Nephron progenitor cell (in vitro differentiated cells): ENCODE results near the gene SLC33A1.
"Not testable (repeated sequence)": the region's sequence is repeated elsewhere in the genome, so short reads cannot be mapped to it uniquely, and the experiment has no call there.

Experiments used
- DNase-seq: peaks from one replicate; pipeline ENCODE4 v3.0.0; 2021
- H3K27ac Mint-ChIP-seq: 2 replicates; pipeline ENCODE4 v1.8.0; 2021; ENCODE audit warnings: mild to moderate bottlenecking, moderate library complexity, mixed read lengths
- H3K27me3 Mint-ChIP-seq: 2 replicates; pipeline ENCODE4 v1.8.0; 2021; ENCODE audit warnings: mild to moderate bottlenecking, low read depth, mixed read lengths; ENCODE audit not compliant: poor library complexity
- H3K36me3 Mint-ChIP-seq: 2 replicates; pipeline ENCODE4 v1.8.0; 2021; ENCODE audit warnings: low read depth, mixed read lengths
- H3K4me1 Mint-ChIP-seq: 2 replicates; pipeline ENCODE4 v1.8.0; 2021; ENCODE audit warnings: mixed read lengths
- H3K4me3 Mint-ChIP-seq: 2 replicates; pipeline ENCODE4 v1.8.0; 2021; ENCODE audit warnings: mild to moderate bottlenecking, moderate library complexity, mixed read lengths
- H3K9me3 Mint-ChIP-seq: 2 replicates; pipeline ENCODE4 v1.8.0; 2021; ENCODE audit warnings: mild to moderate bottlenecking, moderate library complexity, mixed read lengths
- TF ChIP-seq, protein P1 (sequence below): fragments of 200-600 bp; sonication (generic); IDR thresholded peaks from 2 replicates; pipeline ENCODE4 v1.5.0; 2021; ENCODE audit warnings: antibody characterized with exemption

The SLC33A1 gene

DNA sequence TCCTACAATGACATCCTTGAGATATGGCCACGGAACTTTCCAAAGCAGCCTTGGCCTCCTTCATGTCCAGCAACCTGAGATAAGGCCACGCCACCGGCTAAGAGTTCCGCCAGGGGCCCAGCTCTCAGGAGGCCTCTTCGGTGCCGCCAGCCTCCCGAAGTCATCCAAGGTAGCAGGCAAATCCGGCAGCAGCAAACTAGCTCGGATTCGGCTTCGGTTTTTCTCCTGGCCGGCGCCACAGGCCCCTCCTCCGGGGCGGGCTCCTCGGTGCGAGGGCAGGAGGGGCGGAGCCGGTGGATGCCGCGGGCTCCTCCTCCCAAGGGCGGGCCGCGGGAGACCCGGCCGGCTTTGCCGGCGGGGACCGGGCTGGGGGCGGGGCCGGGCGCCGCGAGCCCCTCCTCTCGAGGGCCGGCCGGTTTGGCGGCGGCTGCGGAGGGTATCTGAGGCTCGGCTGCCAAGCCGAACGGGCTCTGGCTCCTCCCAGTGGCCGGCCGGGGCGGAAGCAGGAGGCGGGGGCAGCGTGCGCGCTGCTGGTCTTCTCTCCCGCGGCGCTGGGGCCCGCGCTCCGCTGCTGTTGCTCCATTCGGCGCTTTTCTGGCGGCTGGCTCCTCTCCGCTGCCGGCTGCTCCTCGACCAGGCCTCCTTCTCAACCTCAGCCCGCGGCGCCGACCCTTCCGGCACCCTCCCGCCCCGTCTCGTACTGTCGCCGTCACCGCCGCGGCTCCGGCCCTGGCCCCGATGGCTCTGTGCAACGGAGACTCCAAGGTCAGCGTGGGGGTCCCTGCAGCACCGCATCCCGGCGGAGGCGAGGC lies 16.1 kb upstream of the SLC33A1 start, which contains the start of gene GMPS:
Gene GMPS, plus strand, starts transcription at position 518 of the 812 bp plus-strand sequence. Its CDS starts 221 bp downstream, at position 739.
- peak within 1 kb of the TSS; percentile 99 for H3K4me3 Mint-ChIP-seq
- TF ChIP-seq, protein P1, sequence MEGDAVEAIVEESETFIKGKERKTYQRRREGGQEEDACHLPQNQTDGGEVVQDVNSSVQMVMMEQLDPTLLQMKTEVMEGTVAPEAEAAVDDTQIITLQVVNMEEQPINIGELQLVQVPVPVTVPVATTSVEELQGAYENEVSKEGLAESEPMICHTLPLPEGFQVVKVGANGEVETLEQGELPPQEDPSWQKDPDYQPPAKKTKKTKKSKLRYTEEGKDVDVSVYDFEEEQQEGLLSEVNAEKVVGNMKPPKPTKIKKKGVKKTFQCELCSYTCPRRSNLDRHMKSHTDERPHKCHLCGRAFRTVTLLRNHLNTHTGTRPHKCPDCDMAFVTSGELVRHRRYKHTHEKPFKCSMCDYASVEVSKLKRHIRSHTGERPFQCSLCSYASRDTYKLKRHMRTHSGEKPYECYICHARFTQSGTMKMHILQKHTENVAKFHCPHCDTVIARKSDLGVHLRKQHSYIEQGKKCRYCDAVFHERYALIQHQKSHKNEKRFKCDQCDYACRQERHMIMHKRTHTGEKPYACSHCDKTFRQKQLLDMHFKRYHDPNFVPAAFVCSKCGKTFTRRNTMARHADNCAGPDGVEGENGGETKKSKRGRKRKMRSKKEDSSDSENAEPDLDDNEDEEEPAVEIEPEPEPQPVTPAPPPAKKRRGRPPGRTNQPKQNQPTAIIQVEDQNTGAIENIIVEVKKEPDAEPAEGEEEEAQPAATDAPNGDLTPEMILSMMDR, result no peak
- H3K4me1 Mint-ChIP-seq, result peaks cover 35% of the 10 kb centered on the region
- peak within 1 kb of the TSS; percentile 99 for H3K27ac Mint-ChIP-seq
- no peaks in the 10 kb centered on the region for H3K9me3 Mint-ChIP-seq
- H3K36me3 Mint-ChIP-seq, result peaks cover 17% of the 10 kb centered on the region
- no peaks in the 10 kb centered on the region for H3K27me3 Mint-ChIP-seq
- peak; percentile 97 for DNase-seq

DNA sequence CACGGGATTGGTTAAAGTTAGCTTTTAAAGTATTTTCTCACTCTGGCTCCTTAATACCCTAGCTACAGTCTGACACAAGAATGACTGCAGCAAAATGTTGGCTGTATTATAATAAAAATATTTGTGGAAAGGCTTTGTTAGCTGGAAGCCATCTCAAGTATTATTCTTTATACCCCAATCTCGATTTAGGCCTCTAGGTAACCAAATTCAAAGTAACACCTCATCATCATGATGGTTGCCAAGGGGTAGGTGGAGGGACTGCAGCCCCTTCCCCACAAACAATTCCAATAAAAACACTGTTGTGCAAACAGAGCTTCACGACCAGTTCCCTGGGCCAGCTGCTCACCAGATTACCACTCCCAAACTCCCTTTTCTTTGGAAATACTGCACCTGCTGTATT lies 15.5 kb upstream of the SLC33A1 start:
- Mint-ChIP-seq H3K36me3 (peaks cover 17% of the 10 kb centered on the region), H3K4me1 (peaks cover 34% of the 10 kb centered on the region), H3K4me3 (peak overlapping the region; percentile 86), H3K27ac (peak overlapping the region; percentile 99), H3K27me3 (no peaks in the 10 kb centered on the region), H3K9me3 (no peaks in the 10 kb centered on the region)
- DNase-seq, result no peak
- TF ChIP-seq, protein P1, result no peak

DNA sequence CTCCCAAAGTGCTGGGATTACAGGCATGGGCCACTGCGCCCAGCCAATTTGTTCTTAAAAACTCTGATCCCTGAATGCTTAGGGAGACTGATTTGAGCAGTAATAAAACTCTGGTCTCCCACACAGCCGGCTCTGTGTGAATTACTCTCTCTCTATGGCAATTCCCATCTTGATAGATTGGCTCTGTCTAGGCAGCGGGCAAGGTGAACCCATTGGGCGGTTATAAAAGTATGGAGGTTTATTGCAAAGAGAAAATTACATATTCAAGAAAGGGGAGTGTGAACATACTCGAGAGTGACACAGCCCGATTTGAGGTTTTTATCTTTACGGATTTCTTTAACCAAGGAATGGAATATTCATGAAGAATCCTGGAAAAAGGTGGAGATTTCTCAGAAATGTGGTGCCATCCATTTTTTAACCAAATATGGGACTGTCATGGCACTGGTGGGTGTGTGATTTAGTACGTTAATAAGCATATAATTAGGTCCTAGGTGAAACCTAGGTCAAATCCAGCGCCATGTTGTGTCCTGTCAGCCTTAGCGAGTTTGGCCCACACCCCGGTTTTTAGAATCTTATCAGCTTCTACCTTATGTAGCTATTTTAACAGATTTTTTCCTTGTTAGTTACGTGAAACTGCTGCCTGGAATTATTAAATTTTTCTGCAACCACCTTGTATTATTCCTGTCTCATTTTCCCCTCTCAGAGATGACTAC lies 9.0 kb upstream of the SLC33A1 start:
- no peak overlapping the region for H3K27ac Mint-ChIP-seq
- DNase-seq, result no peak
- H3K4me1 Mint-ChIP-seq, result peaks cover 5% of the 10 kb centered on the region
- no peaks in the 10 kb centered on the region for H3K36me3 Mint-ChIP-seq
- peaks cover 3% of the 10 kb centered on the region for H3K27me3 Mint-ChIP-seq
- H3K4me3 Mint-ChIP-seq, result no peak overlapping the region
- peaks cover 6% of the 10 kb centered on the region for H3K9me3 Mint-ChIP-seq
- TF ChIP-seq, protein P1, result no peak

DNA sequence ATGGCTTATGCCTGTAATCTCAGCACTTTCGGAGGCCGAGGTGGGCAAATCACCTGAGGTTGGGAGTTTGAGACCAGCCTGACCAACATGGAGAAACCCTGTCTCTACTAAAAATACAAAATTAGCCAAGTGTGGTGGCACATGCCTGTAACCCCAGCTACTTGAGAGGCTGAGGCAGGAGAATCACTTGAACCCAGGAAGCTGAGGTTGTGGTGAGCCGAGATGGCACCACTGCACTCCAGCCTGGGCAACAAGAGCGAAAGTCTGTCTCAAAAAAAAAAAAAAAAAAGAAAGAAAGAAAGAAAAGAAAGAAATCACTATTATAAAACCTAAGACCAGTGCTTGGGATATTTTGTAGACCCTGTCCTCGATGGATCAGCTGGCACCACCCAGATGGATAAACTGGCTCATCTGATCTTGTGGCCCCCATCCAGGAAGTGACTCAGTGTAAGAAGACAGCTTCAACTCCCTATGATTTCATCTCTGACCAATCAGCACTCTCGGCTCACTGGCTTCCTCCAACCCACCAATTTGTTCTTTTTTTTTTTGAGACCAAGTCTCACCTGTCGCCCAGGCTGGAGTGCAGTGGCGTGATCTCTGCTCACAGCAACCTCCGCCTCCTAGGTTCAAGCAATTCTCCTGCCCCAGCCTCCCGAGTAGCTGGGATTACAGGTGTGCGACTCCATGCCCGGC lies 8.2 kb upstream of the SLC33A1 start:
- H3K4me1 Mint-ChIP-seq, H3K36me3 Mint-ChIP-seq, H3K27ac Mint-ChIP-seq, H3K9me3 Mint-ChIP-seq, H3K27me3 Mint-ChIP-seq, H3K4me3 Mint-ChIP-seq, DNase-seq: not testable (repeated sequence)

DNA sequence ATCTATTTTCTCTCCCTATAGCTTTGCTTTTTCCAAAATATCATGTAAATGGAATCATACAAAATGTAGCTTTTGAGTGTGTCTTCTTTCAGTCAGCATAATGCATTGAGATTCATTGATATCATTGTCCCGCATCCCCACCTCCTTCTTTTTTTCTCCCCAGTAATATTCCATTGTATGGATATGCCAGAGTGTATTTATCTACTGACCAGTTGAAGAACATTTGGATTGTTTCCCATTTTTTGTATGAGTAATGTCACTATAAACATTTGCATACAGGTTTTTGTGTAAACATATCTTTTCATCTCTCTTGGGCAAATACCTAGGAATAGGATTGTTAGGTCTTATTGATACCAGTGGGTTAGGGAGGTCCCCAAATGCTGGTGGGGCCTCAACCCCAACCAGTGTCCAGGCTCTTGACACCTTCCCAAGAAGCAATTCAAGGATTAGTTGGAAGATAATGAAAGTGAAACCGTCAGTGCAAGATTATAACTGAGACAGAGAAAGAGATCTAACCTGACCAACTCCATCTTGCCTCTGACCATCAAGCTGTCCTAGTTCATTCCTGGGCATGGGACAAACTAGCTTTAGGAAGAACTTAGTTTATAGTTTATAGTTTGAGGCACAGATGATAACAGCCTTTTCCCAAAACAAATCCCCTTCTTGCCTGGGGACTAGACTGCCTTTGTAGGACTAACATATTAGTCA lies 7.4 kb upstream of the SLC33A1 start:
- no peak for DNase-seq
- no peak overlapping the region for H3K27ac Mint-ChIP-seq
- TF ChIP-seq, protein P1, result no peak
- H3K9me3 Mint-ChIP-seq, result peaks cover 6% of the 10 kb centered on the region
- H3K36me3 Mint-ChIP-seq, result no peaks in the 10 kb centered on the region
- H3K27me3 Mint-ChIP-seq, result peaks cover 8% of the 10 kb centered on the region
- H3K4me3 Mint-ChIP-seq, result no peak overlapping the region
- peaks cover 5% of the 10 kb centered on the region for H3K4me1 Mint-ChIP-seq

DNA sequence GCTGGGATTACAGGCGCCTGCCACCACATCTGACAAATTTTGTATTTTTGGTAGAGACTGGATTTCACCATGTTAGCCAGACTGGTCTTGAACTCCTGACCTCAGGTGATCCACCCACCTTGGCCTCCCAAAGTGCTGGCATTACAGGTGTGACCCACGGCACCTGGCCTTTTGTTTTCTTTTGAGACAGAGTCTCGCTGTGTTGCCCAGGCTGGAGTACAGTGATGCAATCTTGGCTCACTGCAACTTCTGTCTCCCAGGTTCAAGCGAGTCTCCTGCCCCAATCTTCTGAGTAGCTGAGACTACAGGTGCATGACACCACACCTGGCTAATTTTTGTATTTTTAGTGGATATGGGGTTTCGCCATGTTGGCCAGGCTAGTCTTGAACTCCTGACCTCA lies 6.2 kb upstream of the SLC33A1 start:
- DNase-seq, H3K27me3 Mint-ChIP-seq, H3K27ac Mint-ChIP-seq, H3K4me1 Mint-ChIP-seq, H3K9me3 Mint-ChIP-seq, H3K36me3 Mint-ChIP-seq, H3K4me3 Mint-ChIP-seq: not testable (repeated sequence)
